ENCODE results near the gene KAZN.

GRCh38 chr1:14626869-14627607, 28.6 kb downstream of the KAZN start:
- TF ChIP-seq RAD21 (IDR thresholded peaks at IDR 0.05 in 1 of 2, conservative IDR thresholded peaks at IDR 0.05 in 1 of 2; ENCODE audit: low read depth in 2 of 2, low read length in 2 of 2) = no peak
- TF ChIP-seq, protein P1, sequence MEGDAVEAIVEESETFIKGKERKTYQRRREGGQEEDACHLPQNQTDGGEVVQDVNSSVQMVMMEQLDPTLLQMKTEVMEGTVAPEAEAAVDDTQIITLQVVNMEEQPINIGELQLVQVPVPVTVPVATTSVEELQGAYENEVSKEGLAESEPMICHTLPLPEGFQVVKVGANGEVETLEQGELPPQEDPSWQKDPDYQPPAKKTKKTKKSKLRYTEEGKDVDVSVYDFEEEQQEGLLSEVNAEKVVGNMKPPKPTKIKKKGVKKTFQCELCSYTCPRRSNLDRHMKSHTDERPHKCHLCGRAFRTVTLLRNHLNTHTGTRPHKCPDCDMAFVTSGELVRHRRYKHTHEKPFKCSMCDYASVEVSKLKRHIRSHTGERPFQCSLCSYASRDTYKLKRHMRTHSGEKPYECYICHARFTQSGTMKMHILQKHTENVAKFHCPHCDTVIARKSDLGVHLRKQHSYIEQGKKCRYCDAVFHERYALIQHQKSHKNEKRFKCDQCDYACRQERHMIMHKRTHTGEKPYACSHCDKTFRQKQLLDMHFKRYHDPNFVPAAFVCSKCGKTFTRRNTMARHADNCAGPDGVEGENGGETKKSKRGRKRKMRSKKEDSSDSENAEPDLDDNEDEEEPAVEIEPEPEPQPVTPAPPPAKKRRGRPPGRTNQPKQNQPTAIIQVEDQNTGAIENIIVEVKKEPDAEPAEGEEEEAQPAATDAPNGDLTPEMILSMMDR (IDR thresholded peaks at IDR 0.05; ENCODE audit: control extremely low read depth in 1 of 3, insufficient read depth in 1 of 3, low read depth in 1 of 3, low read length in 3 of 3) = no peak
- no peak for TF ChIP-seq TAF7 (optimal IDR thresholded peaks at IDR 0.05; ENCODE audit: borderline replicate concordance, low read depth, low read length)
- no peak for TF ChIP-seq CHD2 (IDR thresholded peaks at IDR 0.05; ENCODE audit: low read length)
- no peak for TF ChIP-seq CHD1 (IDR thresholded peaks at IDR 0.05; ENCODE audit: low read depth, low read length)
- TF ChIP-seq POLR2A (IDR thresholded peaks at IDR 0.05; ENCODE audit: control extremely low read depth in 1 of 2, low read depth in 2 of 2, low read length in 2 of 2) = no peak
- TF ChIP-seq, protein P2, sequence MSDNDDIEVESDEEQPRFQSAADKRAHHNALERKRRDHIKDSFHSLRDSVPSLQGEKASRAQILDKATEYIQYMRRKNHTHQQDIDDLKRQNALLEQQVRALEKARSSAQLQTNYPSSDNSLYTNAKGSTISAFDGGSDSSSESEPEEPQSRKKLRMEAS (IDR thresholded peaks at IDR 0.05) = no peak
- no peak for TF ChIP-seq EZH2 (IDR thresholded peaks at IDR 0.05; ENCODE audit: low read depth, low read length, severe bottlenecking)
- no peak for TF ChIP-seq CREB1 (IDR thresholded peaks at IDR 0.05)
- TF ChIP-seq RFX5 (IDR thresholded peaks at IDR 0.05; ENCODE audit: borderline replicate concordance, low read depth, low read length) = no peak
- TF ChIP-seq EP300 (IDR thresholded peaks at IDR 0.05; ENCODE audit: borderline replicate concordance in 1 of 2, low read depth in 2 of 2, low read length in 2 of 2) = no peak
- TF ChIP-seq SRF (IDR thresholded peaks at IDR 0.05; ENCODE audit: low read depth, low read length) = no peak
- TF ChIP-seq, protein P3, sequence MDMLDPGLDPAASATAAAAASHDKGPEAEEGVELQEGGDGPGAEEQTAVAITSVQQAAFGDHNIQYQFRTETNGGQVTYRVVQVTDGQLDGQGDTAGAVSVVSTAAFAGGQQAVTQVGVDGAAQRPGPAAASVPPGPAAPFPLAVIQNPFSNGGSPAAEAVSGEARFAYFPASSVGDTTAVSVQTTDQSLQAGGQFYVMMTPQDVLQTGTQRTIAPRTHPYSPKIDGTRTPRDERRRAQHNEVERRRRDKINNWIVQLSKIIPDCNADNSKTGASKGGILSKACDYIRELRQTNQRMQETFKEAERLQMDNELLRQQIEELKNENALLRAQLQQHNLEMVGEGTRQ (IDR thresholded peaks at IDR 0.05; ENCODE audit: low read length) = no peak
